Transverse colon (tissue), 4 donors: Measurements from ENCODE around the gene AIG1.

Source experiments
- EP300 ChIP-seq: sonication (generic); formaldehyde crosslinking; IDR thresholded peaks from one replicate; pipeline ENCODE4 v1.6.1; 2017; ENCODE audit warnings: antibody characterized with exemption, low read depth
- POLR2A ChIP-seq: fragments of 450-650 bp; IDR thresholded peaks from one replicate; pipeline ENCODE4 v1.6.1; 2016; ENCODE audit warnings: antibody characterized with exemption, mild to moderate bottlenecking, moderate library complexity
- POLR2AphosphoS5 ChIP-seq, 3 donors: sonication (generic); formaldehyde crosslinking; IDR thresholded peaks; one replicate each; pipeline ENCODE4 v1.6.1; 2016; ENCODE audit warnings: antibody characterized with exemption in 3 of 3
- TF ChIP-seq, protein P1 (sequence below), 5 experiments: fragments of 200-600 bp in 3 of 5; fragments of 450-650 bp in 2 of 5; sonication (generic) in 3 of 5; IDR thresholded peaks; 1 replicate in 2 of 5; 2 replicates in 3 of 5; pipeline ENCODE4 v1.5.1; 2016 to 2017; ENCODE audit warnings: antibody characterized with exemption in 5 of 5, inconsistent platforms in 3 of 5, mild to moderate bottlenecking in 2 of 5, moderate library complexity in 1 of 5

DNA sequence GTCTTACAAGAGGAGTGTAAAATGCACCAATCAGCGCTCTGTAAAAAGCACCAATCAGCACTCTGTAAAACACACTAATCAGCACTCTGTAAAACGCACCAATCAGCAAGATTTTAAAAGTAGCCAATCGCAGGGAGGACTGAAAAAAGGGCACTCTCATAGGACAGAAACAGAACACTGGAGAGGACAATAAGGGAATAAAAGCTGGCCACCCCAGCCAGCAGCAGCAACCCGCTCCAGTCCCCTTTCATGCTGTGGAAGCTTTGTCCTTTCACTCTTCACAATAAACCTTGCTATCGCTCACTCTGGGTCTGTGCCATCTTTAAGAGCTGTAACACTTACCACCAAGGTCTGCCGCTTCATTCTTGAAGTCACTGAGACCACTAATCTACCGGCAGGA is 1.7 kb upstream of the AIG1 start:
- TF ChIP-seq, protein P1, sequence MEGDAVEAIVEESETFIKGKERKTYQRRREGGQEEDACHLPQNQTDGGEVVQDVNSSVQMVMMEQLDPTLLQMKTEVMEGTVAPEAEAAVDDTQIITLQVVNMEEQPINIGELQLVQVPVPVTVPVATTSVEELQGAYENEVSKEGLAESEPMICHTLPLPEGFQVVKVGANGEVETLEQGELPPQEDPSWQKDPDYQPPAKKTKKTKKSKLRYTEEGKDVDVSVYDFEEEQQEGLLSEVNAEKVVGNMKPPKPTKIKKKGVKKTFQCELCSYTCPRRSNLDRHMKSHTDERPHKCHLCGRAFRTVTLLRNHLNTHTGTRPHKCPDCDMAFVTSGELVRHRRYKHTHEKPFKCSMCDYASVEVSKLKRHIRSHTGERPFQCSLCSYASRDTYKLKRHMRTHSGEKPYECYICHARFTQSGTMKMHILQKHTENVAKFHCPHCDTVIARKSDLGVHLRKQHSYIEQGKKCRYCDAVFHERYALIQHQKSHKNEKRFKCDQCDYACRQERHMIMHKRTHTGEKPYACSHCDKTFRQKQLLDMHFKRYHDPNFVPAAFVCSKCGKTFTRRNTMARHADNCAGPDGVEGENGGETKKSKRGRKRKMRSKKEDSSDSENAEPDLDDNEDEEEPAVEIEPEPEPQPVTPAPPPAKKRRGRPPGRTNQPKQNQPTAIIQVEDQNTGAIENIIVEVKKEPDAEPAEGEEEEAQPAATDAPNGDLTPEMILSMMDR (IDR thresholded peaks at IDR 0.05), result no peak
- TF ChIP-seq EP300, result no peak
- no peak for TF ChIP-seq POLR2A
- TF ChIP-seq POLR2AphosphoS5 (IDR thresholded peaks at IDR 0.05), result no peak
